C1 segment of cervical spinal cord (tissue), 14 donors: ENCODE data around the gene THY1.
"Not testable (repeated sequence)": the region's sequence is repeated elsewhere in the genome, so short reads cannot be mapped to it uniquely, and the experiment has no call there.

Experiments used
- DNase-seq, 14 donors: peaks; one replicate each; lab custom pipeline; 2025; lab: John Stamatoyannopoulos, UW

THY1 gene

DNA sequence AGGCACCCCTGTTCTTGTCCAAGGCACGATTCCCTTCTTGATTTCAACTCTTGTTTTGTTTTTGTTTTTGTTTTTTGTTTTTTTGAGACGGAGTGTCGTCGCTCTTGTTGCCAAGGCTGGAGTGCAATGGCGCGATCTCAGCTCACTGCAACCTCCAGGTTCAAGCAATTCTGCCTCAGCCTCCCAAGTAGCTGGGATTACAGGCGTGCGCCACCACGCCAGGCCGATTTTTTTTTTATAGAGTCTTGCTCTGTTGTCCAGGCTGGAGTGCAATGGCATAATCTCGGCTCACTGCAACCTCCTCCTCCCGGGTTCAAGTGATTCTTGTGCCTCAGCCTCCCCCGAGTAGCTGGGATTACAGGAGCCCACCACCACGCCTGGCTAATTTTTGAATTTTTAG lies 40.5 kb downstream of the THY1 start:
- not testable (repeated sequence) for DNase-seq

DNA sequence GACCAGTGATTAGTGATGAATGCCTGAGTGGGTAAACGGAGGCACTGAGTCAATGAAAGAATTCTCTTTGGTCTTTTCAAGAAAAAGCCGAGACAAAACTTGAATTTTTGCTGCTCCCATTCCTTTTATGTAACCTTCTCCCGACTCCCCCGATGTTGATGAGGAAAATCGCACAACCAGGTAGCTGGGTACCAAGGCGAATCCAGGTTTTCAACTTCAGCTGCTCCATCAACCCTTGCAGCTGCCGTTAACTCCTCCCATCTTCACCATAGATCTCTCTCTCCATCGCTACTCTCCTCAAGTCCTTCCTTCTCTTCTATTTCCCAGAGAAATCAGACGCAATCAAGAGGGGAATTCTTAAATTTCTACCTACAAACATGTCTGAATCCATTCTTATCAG lies 40.9 kb downstream of the THY1 start:
- no peak for DNase-seq

DNA sequence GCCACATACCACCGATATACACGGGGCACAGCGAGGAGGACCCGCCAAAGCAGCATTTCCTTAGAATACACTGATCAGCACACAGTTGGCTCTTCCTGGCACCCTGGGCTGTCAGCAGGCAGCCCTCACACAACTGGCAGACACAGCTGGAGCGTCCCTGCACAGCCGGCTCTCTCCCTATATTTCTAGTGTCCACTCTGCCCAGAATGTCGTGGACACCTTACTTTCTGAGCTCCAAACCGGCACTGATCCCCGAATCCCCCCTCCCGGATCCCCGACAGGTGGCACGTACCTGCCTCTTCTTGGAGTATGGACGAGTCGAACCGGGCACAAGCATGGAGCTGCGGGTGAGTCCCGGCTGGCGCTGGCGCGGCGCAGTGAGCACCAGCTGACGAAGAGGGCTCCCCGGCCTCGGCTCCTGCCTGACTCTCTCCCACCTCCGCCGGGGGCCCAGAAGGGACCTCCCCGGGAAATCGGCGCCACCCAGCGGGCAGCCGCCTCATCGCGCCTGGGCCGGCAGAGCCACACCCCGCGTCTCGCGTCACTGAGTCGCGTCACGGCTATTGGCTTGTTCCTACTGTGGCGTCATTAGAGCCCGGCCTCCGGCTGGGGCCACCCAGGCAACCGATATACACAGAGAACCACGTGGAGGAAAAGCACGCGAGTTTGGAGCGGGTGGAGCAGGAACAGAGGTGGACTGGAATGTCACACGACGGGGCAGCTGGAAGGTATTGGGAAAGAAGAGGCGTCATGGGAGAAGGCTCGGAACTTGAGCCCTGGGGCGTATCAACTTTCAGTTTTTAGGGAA lies 41.6 kb downstream of the THY1 start, which contains the start of gene USP2:
TSS of gene USP2 (minus strand) at position 510 of the 808 bp plus-strand sequence. CDS start 8,210 bp downstream, outside the sequence.
- peak; percentile 69 to 97 (median 92) for DNase-seq

DNA sequence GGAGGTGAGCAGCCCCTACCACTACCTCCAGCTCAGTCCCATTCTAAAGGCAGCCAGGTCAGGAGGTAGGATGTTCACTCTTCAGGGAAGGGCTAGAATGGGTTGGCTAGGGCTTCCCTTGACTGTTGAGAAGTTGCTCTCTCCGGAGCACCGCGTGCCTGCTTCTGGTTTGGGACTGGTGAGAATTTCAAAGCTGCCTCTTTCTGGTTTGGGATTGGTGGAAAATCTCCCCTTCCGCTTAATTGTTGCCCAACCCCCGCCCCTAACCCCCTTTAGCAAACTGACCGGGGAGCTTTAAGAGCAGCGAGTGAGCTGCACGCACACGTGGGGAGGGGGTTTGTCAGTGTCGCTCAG lies 42.2 kb downstream of the THY1 start:
- no peak for DNase-seq

DNA sequence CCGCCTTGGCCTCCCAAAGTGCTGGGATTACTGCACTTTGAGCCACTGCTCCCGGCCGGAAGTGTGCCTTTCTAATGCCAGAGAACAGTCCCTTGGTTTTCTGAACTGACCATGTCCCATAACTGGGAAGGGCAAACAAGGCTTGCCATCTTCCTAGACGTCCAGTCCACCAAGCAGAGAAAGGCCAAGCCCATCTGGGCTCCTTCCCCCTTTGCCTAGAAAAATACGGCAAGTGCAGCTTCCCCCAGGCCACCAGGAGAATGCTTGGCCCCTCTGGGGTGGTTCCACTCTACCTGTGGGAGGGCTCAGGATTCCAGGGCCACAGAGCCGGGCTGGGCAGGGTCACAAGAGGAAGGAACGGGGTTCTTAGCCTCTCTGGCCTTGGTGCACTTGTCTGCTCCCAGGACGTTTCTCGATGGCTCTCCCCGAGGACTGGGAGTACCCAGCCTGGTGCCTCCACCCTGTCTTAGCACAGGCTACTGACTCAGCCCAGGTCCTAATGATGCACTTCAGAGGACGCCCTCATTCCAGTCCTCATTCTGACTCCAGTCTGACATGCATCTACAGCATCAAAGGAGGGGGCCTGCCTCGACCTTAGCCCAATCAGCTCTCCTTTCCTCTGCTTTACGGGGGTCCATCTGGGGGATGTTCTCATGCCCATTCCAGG lies 42.7 kb downstream of the THY1 start:
- DNase-seq: no peak

DNA sequence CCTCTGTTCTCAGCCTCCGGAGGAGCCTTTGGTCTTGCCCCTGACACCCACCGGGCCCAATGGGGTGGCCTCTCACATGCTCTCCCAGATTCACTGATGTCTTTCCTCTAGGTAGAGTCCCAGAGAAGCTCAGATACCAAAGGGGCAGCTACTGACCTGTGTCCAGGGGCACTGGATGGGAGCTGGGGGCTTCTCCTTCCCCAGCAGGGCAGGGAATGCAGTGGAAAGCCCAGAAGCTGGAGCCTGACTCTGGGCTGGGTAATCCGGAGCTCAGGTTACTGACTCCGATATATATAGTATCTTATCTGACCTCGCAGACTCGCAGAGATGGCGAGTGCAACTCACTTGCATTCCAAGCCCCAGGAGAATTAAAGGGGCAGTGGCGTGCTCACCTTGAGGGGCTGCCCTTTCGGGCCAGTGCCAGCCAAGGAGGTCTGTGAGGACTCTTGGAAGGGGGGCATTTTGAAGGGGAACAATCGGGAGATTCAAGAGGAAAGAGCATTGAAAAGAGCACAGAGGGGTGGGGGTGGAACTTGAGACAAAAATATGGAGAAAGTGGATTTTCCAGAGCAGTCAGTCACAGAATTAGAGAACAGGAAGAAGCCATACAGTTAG lies 44.0 kb downstream of the THY1 start:
- no peak for DNase-seq

DNA sequence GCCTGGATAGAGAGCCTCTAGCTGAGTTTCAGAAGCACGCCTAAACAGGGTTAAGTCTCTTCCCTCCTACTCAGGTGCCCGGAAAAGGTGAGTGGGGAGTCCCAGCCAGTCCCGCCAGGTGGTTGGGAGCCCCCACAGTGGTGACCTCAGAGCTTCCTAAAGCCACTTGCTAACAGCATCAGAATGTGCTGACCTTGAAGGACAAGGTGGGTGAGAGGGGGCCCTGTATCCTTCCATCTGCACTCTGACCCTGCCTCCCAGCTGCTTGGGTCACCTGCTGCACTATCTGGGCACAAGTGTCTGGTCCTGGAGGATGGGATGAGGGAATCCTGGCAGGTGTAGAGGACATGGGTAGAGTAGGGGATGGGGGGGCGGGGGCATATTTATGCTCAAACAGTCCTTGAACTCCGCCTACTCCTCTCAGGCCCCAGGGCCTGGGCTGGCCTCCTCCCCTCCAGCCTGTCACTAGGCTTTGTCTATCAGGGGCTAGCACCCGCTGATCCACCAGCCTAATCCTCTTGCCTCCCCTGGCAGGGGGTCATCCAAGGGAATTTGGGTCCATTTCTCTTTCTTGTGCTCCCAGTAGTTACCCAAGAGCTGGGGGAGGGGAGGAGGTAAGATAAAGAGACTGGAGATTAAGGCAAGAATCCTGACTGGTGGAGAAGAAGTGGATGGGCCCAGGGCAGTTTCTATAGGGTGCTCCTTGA lies 44.9 kb downstream of the THY1 start:
- DNase-seq: no peak

DNA sequence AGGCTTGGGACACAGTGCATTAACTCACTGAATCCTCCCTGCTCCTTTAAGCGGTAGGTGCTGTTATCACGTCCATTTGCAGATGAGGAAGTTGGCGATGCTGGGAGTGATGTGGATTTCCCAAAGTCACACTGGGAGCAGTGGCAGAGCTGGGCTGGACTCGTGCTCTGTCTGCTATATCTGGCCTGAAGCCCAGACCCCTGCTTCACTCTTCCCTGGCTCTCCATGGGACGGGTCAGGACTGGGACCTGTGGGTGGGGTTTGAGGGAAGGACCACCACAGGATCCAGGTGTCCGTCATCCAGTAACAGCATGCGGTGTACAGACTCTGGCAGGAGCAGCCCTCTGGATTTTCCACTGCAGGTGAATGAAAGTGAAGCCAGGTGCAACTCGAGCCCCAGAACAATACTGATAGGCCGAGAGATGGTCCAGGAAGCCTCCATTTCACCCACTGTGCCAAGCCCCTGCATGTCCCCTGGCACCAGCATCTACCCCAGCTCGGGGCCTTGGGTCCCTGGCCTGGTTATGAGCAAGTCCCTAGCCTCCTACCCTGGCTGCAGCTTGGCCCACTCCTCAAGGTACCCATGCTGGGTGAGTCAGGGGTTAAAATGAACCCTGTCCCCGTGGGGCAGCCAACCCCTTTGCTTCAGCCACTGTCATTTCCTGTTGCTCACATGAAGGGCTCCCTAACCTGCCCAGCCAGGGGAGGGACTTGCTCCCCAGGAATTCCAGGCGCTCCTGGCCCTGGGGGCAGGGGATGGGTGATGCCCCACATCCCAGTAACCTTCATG lies 45.7 kb downstream of the THY1 start:
- DNase-seq: no peak

DNA sequence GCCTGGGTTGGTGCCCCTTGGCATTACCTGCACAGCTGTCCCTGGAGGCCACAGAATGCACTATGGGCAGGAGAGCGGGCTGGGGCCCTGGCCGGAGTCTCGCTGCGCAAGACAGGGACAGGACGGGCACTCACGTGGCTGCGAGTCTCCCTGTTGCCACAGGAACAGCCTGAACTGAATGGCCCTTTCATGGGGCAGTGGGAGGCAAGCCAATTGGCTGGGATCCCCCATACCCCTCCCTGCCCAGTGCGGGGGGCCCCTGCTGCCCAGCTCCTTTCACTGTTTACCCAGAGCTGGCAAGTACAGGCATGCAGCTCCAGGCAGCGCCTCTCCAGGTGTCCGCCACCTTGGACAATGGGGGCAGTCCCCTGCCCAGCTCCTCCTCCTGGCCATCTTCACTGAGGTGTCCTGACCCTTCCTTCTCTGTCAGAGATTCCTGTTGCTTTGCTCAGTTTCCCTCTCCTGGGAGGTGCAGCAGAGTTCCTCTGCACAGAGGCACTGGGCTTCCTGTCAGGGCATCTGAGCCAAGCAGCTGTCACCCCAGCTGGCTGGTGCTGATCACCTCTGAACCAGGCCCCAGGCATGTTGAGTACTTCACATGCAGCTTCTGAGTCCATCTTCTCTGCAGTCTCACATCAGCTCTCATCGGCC lies 46.6 kb downstream of the THY1 start:
- DNase-seq: peak in 13 of 14 donors; percentile 54 to 97 (median 91)

DNA sequence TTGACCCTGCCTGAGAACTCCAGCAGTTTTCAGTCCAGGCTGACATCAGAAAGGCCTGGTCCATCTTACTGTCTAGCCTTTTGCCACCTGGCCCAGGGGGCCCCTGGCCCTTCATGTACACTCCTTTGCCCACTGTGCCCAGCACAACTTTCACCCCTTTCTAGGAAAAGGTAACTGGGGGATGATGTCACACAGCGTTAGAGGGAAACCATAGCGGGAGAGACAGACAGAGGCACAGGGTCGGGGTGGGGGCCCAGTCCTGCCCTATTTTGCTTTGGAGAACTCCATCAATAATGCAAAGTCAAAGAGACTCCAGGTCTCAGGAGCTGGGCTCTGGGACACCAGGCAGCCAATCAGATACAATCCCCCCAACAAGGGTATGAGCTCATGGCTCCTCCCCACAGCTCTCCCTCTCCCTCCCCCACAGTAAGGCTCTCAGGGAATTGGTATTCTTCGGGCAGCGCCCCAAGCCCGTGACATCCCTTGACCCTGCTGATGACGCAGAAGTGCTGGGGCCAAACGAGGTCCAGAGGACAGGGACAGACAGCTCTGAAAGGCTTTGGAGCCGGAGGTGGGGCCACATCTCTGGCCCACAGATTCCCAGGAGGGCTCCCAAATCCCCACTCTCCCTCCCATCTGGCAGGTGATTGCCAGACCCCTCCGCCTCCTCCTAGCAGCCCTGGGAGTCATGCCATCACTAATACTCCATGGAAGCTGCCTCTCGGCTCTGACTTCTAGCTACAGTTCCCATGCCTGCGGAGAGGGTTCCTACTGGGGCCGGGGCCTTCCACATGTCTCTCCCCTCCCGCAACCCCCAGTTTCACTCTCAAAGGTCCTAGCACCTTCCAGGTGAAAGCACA lies 47.4 kb downstream of the THY1 start:
- DNase-seq: peak in 12 of 14 donors; percentile 39 to 95 (median 86)

DNA sequence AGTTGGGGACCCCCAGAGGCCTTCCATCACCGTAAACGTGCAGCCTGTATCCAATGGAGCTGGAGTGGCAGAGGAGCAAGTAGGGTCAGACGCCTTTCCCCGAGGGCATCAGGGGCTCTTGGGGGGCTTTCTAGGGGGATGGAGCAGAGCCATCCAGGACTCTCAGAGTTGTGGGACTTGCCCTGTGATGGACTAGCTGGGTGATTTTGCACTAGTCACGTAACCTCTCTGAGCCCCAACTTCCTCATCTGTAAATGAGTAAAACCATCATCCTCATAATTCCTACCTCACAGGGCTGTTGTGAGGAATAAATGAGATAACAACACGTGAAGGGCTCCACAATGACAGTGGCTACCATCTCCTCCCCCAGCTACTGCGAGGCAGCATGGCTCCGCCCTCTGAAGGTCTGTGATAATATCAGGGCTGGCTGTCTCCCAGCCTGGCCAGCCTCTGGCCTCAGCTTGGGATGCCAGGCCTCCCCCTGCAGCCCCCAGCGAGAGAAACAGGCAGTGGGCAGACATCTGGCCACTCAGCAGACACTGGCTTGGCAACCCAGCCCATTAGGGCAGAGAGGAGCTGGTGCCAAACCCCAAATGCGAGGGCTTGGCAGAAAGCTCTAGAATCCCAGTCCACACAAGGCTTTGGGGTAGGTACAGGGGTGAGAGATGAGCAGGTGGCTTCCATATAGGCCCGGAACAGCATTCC lies 48.2 kb downstream of the THY1 start:
- DNase-seq: peak in 8 of 14 donors; percentile 51 to 79 (median 73)

DNA sequence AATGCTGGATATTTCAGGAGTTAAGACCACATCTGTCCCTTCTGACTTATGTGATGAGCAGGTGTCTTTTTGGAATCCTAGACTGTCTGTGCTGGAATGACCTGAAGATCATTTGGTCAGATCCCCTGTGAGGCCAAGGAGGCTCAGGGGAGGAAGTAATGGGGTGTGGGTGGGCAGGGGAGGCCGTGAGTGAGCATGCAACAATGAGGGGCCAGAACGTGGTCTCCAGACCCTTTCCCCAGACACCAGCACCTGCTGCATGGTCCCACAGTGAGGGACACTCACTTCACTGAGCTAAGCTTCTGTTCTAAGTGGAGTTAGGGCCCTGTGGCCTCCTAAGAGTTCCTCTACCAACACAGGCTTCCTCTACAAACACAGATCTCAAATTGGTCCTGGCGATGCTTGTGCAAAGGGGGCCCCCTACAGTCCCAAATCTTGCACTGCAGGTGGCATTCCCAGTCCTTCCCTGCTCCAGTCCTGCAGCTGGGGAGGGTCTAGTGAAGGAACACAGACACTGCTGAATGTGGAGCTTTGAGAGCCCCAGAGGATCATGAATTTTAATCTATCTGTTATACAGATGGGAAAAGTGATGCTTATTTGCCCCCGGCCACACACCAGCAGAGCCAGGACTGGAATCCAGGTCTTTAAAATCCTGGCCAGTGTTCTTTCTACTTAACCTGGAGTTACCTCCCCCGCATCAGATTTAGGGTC lies 48.9 kb downstream of the THY1 start:
- DNase-seq: peak in 12 of 14 donors; percentile 48 to 83 (median 72)

DNA sequence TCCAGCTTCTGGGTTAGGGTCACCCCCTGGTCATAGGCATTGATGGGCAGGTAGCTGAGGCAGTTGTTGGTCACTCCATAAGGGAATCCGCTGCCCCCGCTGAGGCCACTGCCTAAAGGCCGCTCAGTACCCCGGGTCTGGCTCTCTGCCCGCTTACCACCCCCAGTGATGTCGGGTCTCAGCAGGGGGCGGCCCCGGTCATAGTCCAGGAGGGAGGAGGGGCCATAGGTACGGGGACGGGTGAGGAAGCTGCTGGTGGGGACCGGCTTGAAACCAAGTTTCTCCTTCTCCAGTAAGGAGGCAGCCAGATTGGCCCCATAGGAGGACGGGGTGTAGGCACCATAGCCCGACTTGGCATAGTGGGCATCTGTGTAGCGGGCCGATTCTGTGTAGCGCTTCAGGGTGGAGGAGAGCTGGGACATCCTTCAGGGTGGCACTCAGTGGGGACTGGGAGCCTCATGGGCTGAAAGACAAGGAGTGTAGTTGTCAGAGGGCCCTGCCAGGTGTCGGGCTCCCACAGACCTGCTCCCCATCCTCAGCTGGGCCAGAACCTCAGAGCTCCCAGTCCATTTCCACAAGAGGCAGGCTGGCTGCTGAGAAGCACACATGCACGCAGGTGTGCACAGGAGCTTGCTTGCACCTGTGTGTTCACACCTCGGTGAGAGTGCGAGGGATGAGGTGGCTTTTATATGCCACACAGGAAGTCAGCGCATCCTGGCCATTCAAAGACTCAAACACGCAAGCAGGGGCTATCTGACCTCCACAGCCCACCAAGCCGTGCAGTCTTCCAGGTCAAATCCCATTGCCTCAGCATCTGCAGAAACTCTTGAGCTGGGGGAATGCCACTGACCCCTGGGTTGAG lies 49.7 kb downstream of the THY1 start:
- DNase-seq: no peak

DNA sequence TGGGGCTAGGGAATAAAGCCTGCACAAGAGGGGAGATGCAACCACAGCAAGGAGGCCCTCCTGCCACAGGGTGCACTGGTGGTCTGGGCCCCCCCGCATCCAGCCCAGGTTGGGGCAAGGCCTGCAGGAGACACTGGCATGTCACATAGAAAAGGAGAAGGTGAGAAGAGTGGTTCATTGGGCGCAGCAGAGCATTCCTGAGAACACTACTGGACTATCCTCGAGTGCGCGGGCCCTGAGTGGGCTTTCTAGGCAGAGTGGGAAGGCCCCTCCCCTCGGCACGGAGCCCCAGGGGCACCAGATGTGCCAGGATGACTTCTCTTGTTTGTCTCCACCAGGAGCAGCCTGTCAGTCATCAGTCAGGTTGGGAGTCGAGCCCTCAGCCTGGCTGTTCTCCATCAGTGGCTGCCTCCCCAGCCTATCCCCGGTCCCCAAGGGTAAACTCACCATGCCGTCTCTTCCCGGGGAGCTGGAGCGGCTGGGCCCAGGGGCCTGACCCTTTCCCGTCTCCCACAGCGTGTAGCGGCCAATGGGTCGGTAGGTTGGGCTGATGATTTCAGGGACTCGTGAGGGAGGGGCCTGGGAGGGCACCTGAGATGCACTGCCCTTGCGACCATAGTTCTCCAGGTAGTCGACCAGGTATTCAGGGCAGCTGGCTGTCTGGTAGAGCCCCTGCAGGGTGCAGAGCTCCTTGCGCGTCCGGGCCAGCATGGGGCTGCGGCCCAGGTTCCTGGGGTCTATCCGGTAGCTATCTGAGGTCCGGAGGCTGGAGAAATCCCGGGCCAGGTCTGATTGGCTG lies 50.5 kb downstream of the THY1 start:
- DNase-seq: no peak

DNA sequence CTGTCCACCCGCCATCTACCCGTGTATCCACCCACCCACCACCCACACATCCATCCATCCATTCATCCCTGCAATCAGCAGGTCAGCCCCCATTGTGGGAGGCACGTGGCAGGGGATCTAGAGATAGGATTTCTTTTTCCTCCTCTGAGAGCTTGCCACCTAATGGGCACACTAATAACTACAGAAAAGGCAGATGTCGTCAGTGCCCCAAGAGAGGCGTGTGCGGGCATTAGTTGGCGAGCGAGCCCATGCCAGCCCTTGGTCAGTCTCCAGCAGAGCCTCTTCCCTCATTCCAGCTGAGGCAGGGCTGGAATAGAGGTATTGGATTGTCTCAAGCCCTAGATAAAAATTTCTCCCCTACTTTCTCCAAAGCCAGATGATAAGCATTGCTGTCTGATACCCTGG lies 51.2 kb downstream of the THY1 start:
- peak in 8 of 14 donors; percentile 30 to 54 (median 43) for DNase-seq

DNA sequence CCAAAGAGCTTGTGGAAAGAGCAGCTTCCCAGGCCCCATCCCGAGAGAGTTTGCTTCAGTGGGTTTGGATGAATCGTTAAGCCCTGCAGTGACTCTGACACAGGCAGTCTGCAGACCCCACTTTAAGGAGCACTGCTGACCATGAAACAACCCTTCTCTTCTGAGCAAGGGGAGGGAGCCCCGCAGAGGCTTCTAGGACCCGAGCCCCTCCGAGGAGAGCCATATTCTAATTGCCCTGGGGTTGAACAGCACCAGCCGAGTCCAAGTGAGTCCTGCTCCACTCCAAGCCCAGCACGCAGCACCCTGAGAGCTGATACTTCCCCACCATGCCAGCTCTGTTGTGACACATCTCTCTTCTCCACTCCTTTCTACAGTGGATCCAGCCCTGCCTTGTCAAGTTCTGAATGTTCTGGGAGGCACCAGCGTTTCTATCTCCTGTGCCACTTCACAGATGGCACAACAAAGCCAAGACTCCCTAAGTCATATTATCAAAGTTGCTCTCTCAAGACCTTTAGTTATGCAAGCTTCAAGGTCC lies 51.8 kb downstream of the THY1 start:
- no peak for DNase-seq
